Stimulated activated CD8-positive, alpha-beta memory T cell treated with anti-CD3 and anti-CD28 coated beads, Interleukin-2, amount 100 ng/mL, for 1 hour (primary cell): Measurements from ENCODE around the gene CDC45.

Experiments
- DNase-seq, 2 donors: peaks; one replicate each; pipeline ENCODE4 v3.0.0-alpha.2; 2020; ENCODE audit warnings: low read depth in 2 of 2

The CDC45 gene

DNA sequence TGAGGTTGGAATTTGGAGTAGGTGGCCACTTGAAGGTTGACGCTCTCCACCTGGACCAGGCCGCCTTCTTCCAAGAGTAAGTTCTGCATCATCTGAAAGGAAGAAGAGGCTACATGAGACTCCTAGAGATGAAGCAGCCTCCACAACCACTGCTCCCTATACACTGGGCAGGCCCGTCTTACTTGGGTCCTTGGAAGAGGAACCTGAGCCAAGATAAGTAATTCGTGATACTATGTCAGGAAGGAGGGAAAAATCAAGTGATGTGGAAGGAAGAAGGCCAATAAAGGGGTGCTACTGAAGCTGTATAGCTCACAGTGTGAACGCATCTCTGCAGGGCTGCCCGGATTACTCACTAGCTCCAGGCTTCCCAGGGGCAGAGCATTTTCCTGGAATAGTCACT is 11.8 kb upstream of the CDC45 start:
- DNase-seq, result no peak

DNA sequence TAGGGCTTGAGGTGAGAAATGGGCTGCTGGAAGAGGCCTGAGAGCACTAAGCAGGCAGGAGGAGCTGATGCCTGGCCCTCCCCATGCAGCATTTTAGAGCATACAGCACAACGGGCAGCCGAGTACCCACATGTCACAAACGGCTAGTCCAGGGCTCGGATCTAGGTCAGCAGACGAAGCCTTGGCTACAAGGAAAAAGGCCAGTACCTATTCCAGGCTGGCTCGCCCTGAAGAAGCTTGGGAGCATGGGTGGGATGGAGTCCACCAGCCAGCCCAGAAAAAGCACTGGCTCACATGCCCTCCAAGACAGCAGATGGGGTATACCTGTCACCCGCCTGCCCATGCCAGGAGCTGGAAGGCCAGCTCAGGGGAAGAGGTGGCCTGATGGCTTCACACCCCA is 10.3 kb upstream of the CDC45 start:
- no peak for DNase-seq

DNA sequence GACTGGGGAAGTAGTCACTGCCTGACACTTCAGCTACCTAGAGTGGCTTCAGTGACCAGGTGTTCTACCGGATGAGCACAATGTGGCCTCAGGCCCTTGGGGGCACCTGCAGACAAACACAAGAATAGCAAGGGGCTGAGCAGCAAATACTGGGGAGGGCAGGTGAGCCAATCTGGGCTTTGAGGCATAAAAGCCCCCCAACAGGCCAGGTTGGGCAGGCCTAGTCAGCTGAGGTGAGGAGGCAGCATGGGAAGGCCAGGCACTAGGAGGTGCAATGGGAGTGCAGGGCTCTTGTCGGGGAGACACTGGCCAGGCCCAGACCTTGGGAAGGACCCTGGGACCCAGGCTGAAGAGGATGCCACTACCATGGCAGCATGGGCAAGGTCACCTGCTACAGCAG is 9.7 kb upstream of the CDC45 start:
- no peak for DNase-seq

DNA sequence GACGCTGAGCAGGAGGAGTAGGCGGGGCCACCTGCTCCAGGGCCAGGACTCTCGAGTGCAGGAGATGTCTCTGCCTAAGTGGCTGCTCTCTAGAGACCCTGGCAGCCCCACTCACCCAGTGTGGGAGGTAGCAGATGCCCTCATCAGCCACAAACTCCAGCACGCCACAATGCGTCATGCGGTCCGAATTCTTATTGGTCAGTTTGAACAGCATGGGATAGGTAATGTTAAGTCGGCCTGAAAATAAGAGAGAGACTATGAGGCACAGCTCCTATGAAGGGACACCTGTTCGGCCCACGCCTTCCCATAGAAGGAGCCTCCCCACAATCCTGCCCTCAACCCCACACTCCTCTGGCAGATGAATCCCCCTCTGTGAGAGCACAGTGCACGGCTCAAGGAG is 8.1 kb upstream of the CDC45 start:
- DNase-seq, result no peak

DNA sequence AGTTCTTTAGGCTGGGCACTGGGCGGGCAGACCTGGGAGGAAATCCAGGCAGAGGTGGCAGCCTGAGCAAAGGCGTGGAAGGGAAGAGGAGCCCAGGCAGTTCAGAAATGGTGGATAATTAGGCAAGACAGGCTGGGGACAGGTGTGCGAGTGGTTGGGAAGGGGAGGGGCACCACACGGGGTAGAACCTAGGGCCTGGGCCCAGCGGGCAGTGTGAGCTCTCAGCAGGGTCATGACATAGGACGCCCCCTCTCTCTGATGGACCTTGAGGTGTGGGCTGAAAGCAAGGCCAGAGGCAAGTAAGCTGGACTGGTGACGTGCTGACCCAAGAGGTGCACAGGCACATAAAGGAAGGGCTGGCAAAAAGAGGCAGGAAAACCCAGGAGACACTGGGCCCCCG is 7.5 kb upstream of the CDC45 start:
- DNase-seq, result no peak

DNA sequence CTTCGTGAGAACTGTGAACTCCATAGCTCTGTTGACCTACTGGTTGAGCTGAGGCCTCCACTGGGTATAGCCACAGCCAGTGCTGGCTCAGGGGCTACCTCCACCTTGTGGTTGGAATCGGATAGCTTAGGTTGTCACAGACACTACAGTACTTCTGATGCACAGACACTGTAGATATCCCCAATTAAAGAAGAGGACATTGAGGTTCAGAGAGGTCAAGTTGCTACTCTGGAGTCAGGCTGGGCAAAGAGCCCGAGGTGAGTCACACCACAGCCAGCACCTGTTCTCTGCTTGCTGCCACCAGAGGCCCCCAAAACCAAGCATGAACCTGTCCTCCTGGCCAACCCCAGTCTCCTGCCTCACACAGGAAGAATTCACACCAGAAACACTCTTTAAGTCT is 6.1 kb upstream of the CDC45 start:
- no peak for DNase-seq

DNA sequence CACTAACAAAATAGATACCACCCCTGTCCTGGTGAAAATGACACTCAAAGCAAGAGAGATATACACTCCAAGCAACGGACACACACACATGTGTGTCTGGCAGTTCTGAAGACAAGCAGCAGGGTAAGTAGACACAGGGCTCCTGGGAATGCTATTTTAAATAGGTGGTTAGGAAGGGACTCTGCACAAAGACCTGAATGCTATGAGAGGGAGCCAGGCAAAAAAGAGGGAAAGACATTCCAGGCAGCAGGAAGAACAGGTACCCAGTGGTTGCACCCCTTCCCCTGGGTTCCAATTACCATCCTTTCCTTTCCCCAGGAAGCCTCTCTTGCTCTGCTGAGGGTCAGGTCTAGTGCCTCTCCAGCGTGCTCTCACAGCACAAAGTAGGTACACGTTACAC is 3.7 kb upstream of the CDC45 start:
- no peak for DNase-seq

DNA sequence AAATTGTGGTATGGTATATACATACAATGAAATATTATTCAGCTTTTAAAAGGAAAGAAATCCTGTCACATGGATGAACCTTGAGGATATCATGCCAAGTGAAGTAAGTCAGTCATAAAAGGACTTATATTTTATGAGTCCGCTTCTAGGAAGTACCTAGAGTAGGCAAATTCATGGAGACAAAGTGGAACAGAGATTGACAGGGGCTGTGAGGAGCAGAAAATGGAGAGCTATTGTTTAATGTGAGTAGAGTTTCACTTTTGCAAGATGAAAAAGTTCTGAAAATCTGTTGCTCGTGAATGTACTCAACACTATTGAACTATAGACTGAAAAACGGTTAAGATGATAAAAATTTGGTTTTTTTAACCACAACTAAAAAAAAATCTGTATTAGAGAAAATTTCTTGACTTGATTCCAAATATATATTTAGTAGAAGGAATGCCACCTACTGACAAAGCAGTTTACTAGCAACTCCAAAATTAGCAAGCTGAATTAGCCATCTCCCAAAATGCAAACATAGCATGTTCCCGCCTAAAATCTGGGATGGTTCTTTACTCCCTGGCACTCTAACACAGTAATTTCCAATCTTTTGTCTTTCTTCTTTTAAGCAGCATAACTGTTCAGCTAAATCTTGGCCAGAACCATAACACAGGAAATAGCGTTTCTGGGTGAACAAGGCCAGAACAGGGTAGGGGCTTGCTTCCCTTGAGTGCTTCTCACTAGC is 2.2 kb upstream of the CDC45 start:
- no peak for DNase-seq

DNA sequence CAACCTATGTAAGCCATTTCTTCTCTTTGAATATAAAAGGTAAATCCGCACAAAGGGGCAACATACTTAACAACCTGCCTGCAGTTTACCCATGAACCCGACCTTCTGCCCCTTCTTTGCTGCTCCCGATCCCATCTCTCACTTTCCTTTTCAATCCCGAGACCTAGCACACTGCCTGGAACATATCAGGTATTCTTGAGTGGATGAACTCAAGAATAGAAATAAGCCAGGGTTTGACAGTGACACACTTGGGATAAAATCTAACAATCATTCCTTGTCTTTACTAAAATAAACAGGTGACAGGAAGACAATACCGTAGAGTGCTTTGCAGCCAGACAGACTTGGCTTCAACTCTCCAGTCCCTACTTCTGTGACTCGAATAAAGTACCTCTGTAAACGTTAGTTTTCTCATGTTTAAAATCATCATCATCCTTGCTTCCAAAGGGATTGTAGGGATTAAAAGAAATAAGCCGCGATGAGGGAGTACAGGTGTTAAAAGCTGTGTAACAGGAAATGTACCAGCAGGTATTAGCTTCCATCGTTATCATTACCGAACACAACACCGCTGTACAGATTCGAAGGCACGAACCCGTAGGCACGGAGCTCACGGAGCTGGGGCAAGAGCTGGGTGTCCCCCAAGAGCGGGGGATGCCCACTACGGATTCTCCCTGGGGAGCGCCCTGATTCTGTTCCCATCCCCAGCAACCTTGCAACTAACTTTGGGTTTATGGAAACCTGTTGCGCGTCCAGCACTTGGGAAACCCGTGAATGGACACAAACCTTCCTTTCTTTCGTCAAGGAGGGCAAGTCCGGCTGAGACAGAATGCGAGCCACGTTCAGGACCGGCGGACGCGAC is 1.4 kb upstream of the CDC45 start:
- DNase-seq, result no peak

DNA sequence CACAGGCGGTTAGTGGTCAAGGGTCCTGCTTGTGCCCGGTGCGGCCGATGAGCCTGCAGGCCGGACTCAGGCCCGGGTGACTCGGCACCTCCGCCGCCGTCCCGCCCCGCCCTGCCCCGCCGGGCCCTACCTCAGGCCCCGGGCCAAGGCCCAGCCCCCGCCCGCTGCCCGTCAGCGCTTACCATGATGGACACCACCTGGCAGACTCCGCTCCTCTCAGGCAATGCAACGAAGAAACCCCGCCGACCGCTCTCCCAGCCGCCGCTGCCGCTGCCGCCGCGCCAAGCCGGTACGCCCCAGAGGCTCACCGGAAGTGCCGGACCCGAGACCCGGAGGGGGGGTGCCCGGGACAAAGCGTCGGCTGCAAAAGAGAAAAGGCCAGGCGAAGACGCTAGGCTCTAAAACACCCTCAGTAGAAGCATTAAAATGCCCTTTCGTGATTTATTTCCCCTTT is 792 bp upstream of the CDC45 start, which contains the start of gene UFD1:
Gene UFD1, minus strand, starts transcription at position 293 of the 454 bp plus-strand sequence. Its CDS starts 108 bp downstream, at position 185.
- peak; percentile 53 to 57 for DNase-seq

DNA sequence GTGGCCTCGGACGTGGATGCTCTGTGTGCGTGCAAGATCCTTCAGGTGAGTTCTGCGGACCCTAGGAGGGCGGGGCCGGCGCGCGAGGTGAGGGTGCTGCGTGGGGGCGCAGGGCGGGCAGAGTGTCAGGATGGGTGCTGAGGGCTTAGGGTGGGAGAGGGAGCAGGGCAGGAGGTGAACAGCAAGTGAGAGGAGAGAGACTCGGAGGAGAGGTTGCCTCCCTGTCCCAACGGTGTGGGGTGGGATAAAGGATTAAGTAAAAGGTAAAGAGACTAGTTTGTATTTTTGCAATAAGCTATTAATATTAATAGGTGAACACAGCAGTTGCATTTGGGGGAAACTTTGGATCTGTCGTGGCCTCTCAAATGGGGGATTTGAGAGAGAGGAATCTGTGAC is 451 bp downstream of the CDC45 start:
- no peak for DNase-seq

DNA sequence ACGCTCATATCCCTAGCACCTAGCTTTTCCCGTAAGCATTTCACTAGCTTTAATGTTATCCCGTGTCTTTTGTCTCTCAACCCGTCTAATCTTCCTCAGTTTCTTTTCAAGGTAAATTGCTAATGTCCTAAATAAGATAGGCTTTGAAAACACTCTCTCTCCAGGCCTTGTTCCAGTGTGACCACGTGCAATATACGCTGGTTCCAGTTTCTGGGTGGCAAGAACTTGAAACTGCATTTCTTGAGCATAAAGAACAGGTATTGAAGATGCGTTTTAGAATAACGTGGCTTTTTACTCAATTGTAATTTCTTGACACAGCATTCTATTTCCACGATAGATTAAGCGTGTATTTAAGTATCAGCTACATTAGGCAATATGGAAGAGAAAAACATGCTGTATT is 1.1 kb downstream of the CDC45 start:
- no peak for DNase-seq

DNA sequence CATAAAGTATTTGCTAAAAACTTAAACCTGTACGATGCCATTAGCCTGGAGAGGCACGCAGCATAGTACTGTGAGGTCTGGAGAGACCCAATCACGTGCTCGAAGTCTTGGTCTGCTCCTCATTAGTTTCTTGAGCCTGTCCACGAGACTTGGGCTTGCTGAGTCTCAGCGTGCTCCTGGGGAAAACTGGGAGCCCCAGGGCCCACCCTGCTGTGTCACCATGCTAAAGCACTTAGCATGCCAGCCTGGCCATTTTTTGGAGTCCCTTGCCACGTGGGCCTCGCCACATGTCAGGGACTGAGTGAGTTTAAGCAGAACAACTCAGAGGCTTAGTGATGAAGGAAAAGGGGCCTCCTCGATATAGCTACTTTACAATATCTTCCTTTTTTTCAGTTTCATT is 2.6 kb downstream of the CDC45 start:
- DNase-seq, result no peak

DNA sequence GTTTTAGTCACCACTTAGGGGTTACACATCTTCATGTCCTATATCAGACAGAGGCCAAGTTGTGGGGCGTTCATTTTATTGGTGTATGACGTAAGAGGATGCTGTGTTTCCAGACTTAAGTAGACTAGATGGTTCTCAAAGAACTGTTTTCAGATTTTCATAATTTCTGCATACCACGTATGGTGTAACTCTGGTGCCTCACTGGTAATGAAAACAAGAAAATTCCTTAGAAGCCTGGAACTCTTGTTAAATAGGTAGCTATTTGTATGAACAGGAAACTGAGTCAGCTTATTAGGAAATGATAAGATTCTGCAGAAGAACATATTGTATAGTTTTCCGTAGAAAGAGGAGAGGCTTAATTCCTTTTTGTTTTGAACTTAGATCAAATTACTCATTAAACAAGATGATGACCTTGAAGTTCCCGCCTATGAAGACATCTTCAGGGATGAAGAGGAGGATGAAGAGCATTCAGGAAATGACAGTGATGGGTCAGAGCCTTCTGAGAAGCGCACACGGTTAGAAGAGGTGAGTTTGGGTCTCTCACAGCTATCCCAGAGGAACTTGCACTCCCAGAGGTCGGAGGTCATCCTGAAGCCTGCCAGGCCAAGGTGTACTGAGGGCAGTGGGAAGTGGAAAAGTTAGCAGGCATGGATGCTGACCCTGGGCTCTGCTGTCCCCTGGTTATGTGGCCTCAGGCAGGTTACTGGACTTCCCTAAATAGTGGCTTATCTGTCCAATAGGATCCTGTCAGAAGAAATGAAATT is 3.9 kb downstream of the CDC45 start:
- DNase-seq, result no peak

DNA sequence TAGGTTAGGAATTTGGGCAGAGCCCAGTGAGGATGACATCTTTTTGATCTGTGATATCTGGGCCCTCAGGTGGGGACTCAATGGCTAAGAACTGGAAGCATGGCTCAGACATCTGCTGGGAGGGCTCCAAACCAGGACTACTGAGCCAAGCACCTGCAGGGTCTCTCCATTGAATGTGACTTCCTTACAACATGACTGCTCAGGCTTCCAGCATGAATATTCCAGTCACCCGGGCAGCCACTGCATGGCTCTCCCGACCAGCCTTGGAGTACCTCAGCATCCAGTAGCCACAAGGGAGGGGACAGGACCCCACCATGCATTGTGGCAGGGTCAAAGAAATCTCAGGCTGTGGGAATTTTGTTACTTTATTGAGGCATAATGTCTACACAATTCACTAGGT is 8.6 kb downstream of the CDC45 start:
- DNase-seq, result no peak

DNA sequence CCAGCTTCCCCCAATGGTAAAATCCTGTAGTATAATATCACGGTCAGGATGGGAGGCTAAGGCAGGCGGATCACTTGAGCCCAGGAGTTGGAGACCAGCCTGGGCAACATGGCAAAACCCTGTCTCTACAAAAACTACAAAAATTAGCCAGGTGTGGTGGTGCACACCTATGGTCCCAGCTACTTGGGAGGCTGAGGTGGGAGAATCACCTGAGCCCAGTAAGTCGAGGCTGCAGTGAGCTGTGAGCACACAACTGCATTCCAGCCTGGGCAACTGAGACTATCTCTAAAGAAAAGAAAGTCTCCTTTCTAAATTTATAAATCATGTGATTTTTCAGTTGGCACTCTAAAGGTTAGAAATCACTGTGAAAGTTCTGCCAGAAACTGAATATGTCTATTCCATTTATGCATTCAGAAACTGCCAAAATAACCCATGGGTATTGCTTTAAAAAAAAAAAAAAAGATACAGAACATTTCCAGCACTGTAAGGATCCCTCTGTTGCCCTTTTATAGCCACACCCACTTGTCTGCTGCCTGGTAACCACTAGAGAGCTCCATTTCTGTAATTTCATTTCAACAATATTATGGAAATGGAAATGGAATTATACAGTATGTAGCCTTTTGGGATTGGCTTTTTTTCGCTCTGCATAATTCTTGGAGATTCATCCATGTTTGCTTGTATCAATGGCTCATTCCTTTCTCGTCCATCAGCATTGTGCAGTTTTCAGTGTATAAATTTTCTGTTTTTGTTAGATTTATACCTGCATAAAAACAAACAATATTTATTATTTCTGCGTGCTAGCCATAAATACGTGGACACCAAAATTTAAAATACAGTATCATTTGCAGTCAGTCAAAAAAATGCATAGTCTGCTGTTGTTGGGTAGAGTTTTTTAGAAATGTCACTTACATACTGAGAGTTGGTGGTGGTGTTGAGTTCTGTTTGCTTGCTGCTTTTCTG is 9.4 kb downstream of the CDC45 start:
- no peak for DNase-seq

DNA sequence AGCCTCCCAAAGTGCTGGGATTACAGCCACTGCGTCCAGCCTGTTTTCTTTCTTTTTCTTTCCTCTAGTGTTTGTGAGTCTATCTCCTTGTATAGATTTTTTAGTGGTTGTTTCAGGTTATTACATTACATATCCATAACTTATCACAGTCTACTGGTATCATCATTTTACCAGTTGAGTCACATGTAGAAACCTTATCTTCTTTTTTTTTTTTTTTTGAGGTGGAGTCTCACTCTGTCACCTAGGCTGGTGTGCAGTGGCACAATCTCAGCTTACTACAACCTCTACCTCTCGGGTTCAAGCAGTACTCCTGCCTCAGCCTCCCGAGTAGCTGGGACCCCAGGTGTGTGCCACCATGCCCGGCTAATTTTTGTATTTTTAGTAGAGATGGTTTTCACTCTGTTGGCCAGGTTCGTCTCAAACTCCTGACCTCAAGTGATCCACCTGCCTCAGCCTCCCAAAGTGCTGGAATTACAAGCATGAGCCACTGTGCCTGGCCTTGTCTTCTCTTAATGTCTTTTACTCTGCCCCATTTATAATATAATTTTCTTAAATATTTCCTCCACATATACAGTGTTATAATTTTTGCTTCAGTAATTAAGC is 11.0 kb downstream of the CDC45 start:
- DNase-seq, result no peak

DNA sequence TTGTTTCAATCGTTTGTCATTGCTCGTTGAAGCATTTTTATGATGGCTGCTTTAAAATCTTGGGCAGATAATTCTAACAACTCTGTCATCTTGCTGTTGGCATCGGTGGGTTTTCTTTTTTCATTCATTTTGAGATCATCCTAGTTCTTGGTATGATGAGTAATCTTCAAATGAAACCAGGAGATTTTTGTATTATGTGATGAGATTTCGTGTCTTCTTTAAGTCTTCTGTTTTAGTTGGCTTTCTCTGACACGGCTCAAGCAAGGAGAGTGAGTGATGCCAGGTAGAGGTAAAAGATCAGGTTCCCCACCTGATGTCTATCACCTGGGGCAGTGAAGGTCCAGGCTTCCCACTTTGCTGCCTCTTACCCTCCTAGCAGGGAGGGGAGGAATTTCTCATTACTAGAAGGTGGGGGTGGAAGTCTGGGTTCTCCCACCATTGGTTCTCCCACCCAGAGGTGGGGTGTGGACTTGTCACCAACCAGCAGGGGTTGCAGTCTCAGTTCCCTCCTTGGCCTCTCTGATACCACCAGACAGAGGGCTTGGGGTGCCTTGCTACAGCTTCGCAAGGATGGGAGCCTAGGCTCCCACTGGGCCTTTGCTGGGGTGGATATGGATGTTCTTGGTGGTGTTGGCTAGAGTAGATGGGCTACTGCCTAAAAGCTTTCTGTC is 12.9 kb downstream of the CDC45 start:
- no peak for DNase-seq

DNA sequence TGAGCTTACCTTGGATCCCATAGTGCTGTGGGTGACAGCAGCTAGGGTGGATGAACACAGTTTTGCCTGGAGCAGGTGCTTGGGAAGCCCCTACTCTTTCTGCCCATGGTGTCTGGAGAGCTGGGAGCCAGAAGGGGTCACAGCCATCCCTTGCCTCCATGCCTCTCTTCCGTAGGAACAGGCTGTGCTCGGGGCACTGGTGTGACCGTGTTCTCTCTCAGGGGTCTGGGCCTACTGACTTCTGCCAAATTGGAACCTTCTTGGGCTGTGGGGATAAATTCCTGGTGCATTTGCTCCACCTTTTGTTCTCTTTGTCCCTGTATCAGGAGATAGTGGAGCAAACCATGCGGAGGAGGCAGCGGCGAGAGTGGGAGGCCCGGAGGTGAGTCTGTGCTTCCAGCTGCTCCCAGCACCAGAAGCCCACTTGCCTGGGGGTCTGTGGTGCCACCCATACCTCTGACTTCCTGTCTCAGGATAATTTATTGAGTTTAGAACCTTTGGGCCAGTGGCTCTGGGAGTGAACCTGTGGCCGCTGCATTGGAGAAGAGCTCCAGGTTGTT is 14.4 kb downstream of the CDC45 start:
- no peak for DNase-seq

DNA sequence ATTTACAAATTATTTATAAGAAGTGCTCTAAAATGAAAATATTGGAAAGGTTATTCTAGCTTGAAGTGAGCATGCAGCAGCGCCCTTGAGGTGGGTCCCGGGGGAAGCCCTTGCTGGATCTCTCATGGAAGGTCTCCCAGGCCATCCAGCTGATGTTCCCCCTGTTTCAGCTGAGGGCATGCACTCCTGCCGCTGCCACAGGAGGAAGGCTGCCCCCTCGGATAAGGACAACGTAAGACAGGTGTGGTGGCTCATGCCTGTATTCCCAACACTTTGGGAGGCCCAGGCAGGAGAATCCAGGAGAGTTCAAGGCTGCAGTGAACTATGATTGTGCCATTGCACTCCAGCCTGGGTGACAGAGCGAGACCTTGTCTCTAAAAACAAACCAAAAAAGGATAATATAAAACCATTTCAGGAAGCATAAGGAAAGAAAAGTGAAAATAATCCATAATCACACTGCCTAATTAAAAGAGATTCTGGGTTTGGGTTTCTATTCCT is 15.0 kb downstream of the CDC45 start:
- DNase-seq, result no peak
